Measurements from ENCODE around the gene FXR2.

FXR2 gene

GRCh38 chr17:7572338-7572587 lies 42.4 kb downstream of the FXR2 start:
- H3K4me3 ChIP-seq (ENCODE audit: control insufficient read depth, low read depth, low read length) = peak overlapping the region; percentile 53
- DNase-seq (ENCODE audit: low read depth) = no peak
- TF ChIP-seq CTCF (conservative IDR thresholded peaks at IDR 0.05; ENCODE audit: control insufficient read depth, insufficient read depth, low read depth, low read length) = no peak

- DNase-seq (ENCODE audit: low read depth) = no peak
- no peak for TF ChIP-seq CTCF (conservative IDR thresholded peaks at IDR 0.05; ENCODE audit: control insufficient read depth, insufficient read depth, low read depth, low read length)
- no peak overlapping the region for H3K4me3 ChIP-seq (ENCODE audit: control insufficient read depth, low read depth, low read length)
Observed at GRCh38 chr17:7570351-7570750, 44.3 kb downstream of the FXR2 start.

GRCh38 chr17:7569571-7569970 lies 45.1 kb downstream of the FXR2 start:
- H3K4me3 ChIP-seq (ENCODE audit: control insufficient read depth, low read depth, low read length) = no peak overlapping the region
- no peak for DNase-seq (ENCODE audit: low read depth)
- no peak for TF ChIP-seq CTCF (conservative IDR thresholded peaks at IDR 0.05; ENCODE audit: control insufficient read depth, insufficient read depth, low read depth, low read length)

- TF ChIP-seq CTCF (conservative IDR thresholded peaks at IDR 0.05; ENCODE audit: control insufficient read depth, insufficient read depth, low read depth, low read length) = no peak
- no peak overlapping the region for H3K4me3 ChIP-seq (ENCODE audit: control insufficient read depth, low read depth, low read length)
- DNase-seq (ENCODE audit: low read depth) = no peak
Observed at GRCh38 chr17:7563115-7563869, 51.4 kb downstream of the FXR2 start.

GRCh38 chr17:7562208-7562605 lies 52.5 kb downstream of the FXR2 start:
- H3K4me3 ChIP-seq (ENCODE audit: control insufficient read depth, low read depth, low read length) = peak overlapping the region; percentile 78
- no peak for DNase-seq (ENCODE audit: low read depth)
- TF ChIP-seq CTCF (conservative IDR thresholded peaks at IDR 0.05; ENCODE audit: control insufficient read depth, insufficient read depth, low read depth, low read length) = no peak

- H3K4me3 ChIP-seq (ENCODE audit: control insufficient read depth, low read depth, low read length) = peak within 1 kb of the TSS; percentile 78
- no peak for TF ChIP-seq CTCF (conservative IDR thresholded peaks at IDR 0.05; ENCODE audit: control insufficient read depth, insufficient read depth, low read depth, low read length)
- DNase-seq (ENCODE audit: low read depth) = peak; percentile 83
Observed at GRCh38 chr17:7561589-7562207, 53.0 kb downstream of the FXR2 start, which contains the start of gene SENP3. SENP3 (plus strand) TSS chr17:7561919; CDS start chr17:7563077, 1,158 bp downstream.

Measured in fibroblast of mammary gland (primary cell).